HG02571 (cell line): ENCODE measurements around the gene RPL28.
"Not testable (repeated sequence)": the region's sequence is repeated elsewhere in the genome, so short reads cannot be mapped to it uniquely, and the experiment has no call there.

Experiments
- ATAC-seq: cut with Tn5 transposase; IDR thresholded peaks from one replicate; pipeline ENCODE4 v1.9.1; 2021; ENCODE audit warnings: mild to moderate bottlenecking, moderate library complexity; ENCODE audit not compliant: unreplicated experiment

Gene RPL28

DNA sequence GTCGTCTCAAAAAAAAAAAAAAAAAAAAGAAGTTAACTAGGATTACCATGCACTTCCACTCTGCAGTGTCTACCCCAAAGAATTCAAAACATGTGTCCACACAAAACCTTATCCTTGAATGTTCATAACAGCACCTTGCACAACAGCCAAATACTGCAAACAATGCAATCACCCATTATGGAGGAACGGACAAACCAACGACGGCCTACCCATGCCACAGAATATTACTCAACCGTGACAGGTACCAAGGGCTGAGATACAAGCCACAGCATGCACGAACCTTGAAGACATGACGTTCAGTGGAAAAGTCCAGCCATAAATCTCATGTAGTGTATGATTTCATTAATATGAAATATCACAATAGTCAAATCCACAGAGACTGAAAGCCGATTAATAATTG lies 60.3 kb downstream of the RPL28 start:
- ATAC-seq: no peak

DNA sequence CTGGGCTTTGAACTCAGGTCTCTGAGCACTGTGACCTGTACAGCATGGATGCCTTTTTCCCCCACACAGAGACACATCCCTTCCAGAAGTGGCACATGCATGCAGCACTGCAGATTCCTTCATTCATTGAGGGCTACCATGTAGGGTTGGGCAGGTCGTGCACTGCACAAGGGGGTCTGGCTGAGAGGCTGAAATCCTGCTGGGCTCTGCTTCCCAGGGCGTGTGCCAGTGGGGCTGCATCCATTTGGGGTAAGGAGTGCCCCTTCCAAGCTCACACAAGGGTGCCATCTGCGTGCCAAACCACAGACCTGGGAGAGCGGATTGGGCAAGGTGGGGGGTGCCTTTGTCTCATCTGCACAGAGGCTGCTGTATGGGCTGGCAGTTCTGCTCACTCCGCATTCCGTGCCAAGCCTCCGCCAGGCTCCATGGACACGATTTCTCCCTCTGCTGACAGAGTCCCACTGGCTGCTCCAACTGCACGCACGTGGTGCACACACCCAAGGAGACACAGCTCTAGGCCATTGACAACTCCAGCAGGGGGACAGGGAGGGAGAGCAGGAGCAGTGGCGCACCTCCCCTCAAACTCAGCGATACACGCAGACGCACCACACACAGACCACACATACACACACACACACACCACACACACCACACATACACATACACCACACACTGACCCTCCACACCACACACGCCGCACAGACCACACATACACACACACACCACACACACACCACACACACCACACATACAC lies 61.9 kb downstream of the RPL28 start:
- ATAC-seq: no peak

DNA sequence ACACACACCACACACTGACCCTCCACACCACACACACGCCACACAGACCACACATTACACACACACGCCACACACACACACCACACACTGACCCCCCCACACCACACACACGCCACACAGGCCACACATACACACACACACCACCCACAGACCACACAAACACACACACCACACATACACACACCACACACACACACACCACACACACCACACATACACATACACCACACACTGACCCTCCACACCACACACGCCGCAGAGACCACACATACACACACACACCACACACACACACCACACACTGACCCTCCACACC lies 62.4 kb downstream of the RPL28 start:
- not testable (repeated sequence) for ATAC-seq

DNA sequence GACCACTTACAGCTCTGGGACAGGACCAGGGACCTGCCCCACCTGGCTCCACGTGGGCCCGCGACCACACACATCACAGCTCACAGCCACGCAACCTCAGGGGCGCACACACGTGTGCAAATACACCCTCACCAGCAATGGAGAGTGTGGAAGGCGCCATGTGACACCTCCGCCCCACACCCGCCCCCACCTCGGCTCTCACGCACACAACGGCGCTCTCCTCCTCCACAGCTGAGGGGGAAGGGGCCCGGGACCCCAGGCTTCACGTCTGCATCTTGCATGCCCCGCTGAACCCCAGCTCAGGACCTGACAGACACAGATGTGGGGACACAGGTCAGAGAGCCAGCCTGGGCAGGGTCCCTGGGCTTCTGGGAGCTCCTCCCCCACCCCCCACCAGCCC lies 63.7 kb downstream of the RPL28 start:
- ATAC-seq: no peak

- ATAC-seq: no peak
These were observed 65.6 kb downstream of the RPL28 start for GRCh38 chr19:55451163-55451964.

DNA sequence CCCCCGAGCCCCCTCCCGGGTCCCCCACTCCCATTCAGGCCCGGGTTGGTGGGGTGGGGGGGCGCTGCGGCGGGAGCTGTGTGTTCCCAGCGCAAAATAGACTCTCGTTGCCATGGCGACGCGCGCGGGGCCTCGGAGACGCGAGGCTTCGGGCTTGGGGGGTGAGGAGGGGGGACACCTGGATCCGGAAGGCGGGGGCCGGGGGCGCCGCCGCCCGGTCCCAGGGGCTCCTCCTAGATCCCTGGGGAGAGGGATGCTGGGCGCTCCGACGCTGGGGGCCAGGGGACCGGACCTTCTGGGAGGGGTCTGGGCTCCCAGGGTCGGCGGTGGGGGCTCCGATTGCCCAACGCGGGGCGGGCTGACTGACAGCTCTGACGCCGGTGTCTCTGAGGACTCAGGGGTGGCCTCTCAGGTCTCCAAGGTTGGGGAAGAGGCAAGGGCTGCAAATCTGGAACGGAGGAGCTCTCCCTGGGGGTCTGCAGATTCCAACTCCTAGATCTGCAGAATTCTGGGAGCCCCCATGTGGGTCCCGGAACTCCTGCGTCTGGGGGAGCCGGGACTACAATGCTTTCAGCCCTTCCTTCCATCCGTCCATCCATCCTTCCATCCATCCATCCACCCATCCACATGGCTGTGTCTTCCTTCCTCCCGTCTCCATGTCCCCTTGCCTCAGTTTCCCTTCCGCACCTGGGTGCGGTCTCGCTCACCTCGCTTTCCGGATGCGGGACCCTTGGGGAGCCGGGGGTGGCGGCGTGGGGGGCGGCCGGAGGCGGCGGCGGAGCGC lies 66.4 kb downstream of the RPL28 start:
- no peak for ATAC-seq
